ENCODE results near the gene CDC45. TPM values are rescaled to one million over a fixed set of nuclear protein-coding genes. Genes with fewer than 3 reads are reported as not detected.
A peak's percentile ranks its signal among the peaks of the same experiment; 100 is the strongest.

Gene CDC45
- total and polyA plus RNA-seq, 2 of the 13 experiments (the other 11 are each of a cell fraction or from before 2014, with no cell fraction given), result 14.4 to 36.3 TPM

- TF ChIP-seq TBL1XR1 (IDR thresholded peaks at IDR 0.05; ENCODE audit: borderline replicate concordance, low read length, partially characterized antibody), result no peak
- TF ChIP-seq ATF6 (CRISPR knock-in tag; conservative IDR thresholded peaks at IDR 0.05), result peak; percentile 85; the same call in 1 of the 2 replicates
- no peak for TF ChIP-seq HNF1A (IDR thresholded peaks at IDR 0.05; ENCODE audit: low read depth)
- TF ChIP-seq HNF1A (CRISPR knock-in tag; IDR thresholded peaks at IDR 0.05; ENCODE audit: borderline replicate concordance), result peak; percentile 84
- TF ChIP-seq ZNF251 (CRISPR knock-in tag; IDR thresholded peaks at IDR 0.05), result no peak
- TF ChIP-seq MNT (IDR thresholded peaks at IDR 0.05), result peak; percentile 55
- TF ChIP-seq RFXAP (CRISPR knock-in tag; IDR thresholded peaks at IDR 0.05; ENCODE audit: borderline replicate concordance), result peak; percentile 94
- TF ChIP-seq TERF1 (CRISPR knock-in tag; IDR thresholded peaks at IDR 0.05), result no peak
- TF ChIP-seq SP2 (CRISPR knock-in tag; IDR thresholded peaks at IDR 0.05), result peak; percentile 80
- TF ChIP-seq ZNF615 (CRISPR knock-in tag; IDR thresholded peaks at IDR 0.05; ENCODE audit: borderline replicate concordance), result peak; percentile 89; the same call in 1 of the 2 replicates
- TF ChIP-seq ARHGAP35 (CRISPR knock-in tag; IDR thresholded peaks at IDR 0.05; ENCODE audit: borderline replicate concordance), result peak; percentile 94
- TF ChIP-seq MLXIP (CRISPR knock-in tag; IDR thresholded peaks at IDR 0.05; ENCODE audit: borderline replicate concordance), result no peak
- peak; percentile 99 for TF ChIP-seq ZNF543 (CRISPR knock-in tag; IDR thresholded peaks at IDR 0.05)
- no peak for TF ChIP-seq RFX3 (CRISPR knock-in tag; IDR thresholded peaks at IDR 0.05)
- peak; percentile 99 for TF ChIP-seq XRCC5 (optimal IDR thresholded peaks at IDR 0.05; ENCODE audit: low read length)
- no peak for TF ChIP-seq SMAD1 (CRISPR knock-in tag; IDR thresholded peaks at IDR 0.05; ENCODE audit: borderline replicate concordance, low read depth)
- peak; percentile 93 for TF ChIP-seq ZNF564 (CRISPR knock-in tag; IDR thresholded peaks at IDR 0.05)
Measured at GRCh38 chr22:19432133-19432851, 47.4 kb upstream of the CDC45 start, which contains the start of gene MRPL40 (continued).

Measured in HepG2 (cell line).